ENCODE data around the gene B3GAT2. TPM values are rescaled to one million over a fixed set of nuclear protein-coding genes. Genes with fewer than 3 reads are reported as not detected.
A peak's percentile ranks its signal among the peaks of the same experiment; 100 is the strongest.

B3GAT2 gene
- total and polyA plus RNA-seq, 8 donors: 0.03 to 0.12 (median 0.05) TPM; not detected in 4

- FAIRE-seq (no peak), ATAC-seq (no peak), DNase-seq (no peak)
- H3K4me1 ChIP-seq: no peaks in the 10 kb centered on the region
- no peaks in the 10 kb centered on the region for H3K9me3 ChIP-seq
- no peaks in the 10 kb centered on the region for H3K36me3 ChIP-seq
- 52 to 60% methylated on average over 1 of the region's 1 CpG for WGBS, 2 donors
- intact Hi-C loops (cut with DNase I): no loop called here
- no peak overlapping the region for H3K27ac ChIP-seq
- no peak overlapping the region for H3K4me3 ChIP-seq
- no peaks in the 10 kb centered on the region for H3K27me3 ChIP-seq
- no peak for TF ChIP-seq CTCF (IDR thresholded peaks at IDR 0.05)
Measured at GRCh38 chr6:70905742-70906141, 51.1 kb downstream of the B3GAT2 start.

- no peaks in the 10 kb centered on the region for H3K36me3 ChIP-seq
- intact Hi-C loops (cut with DNase I): no loop called here
- no peaks in the 10 kb centered on the region for H3K27me3 ChIP-seq
- H3K9me3 ChIP-seq: no peaks in the 10 kb centered on the region
- 57 to 74% methylated on average over 2 of the region's 2 CpGs for WGBS, 2 donors
- no peak overlapping the region for H3K4me3 ChIP-seq
- ATAC-seq (no peak), DNase-seq (no peak), FAIRE-seq (no peak)
- H3K27ac ChIP-seq: no peak overlapping the region
- TF ChIP-seq CTCF (IDR thresholded peaks at IDR 0.05): no peak
- H3K4me1 ChIP-seq: no peaks in the 10 kb centered on the region
Measured at GRCh38 chr6:70903665-70904452, 53.0 kb downstream of the B3GAT2 start.

- WGBS, 2 donors: 62 to 67% methylated on average over 3 of the region's 3 CpGs
- Histone ChIP-seq H3K27me3 (no peaks in the 10 kb centered on the region), H3K27ac (no peak overlapping the region), H3K9me3 (no peaks in the 10 kb centered on the region), H3K4me1 (no peaks in the 10 kb centered on the region), H3K4me3 (no peak overlapping the region), H3K36me3 (no peaks in the 10 kb centered on the region)
- ATAC-seq: no peak
- peak in 2 of 4 donors; percentile 9 to 11 for TF ChIP-seq CTCF (IDR thresholded peaks at IDR 0.05)
- DNase-seq: no peak
- intact Hi-C loops (cut with DNase I): no loop called here
- FAIRE-seq: no peak
Measured at GRCh38 chr6:70901324-70901723, 55.5 kb downstream of the B3GAT2 start.

GRCh38 chr6:70900047-70900446, 56.8 kb downstream of the B3GAT2 start:
- Histone ChIP-seq H3K4me1 (no peaks in the 10 kb centered on the region), H3K27ac (no peak overlapping the region), H3K36me3 (no peaks in the 10 kb centered on the region), H3K4me3 (no peak overlapping the region), H3K27me3 (no peaks in the 10 kb centered on the region), H3K9me3 (no peaks in the 10 kb centered on the region)
- ATAC-seq (no peak), FAIRE-seq (no peak), DNase-seq (no peak)
- WGBS, 2 donors: 60 to 67% methylated on average over 2 of the region's 2 CpGs
- intact Hi-C loops (cut with DNase I): no loop called here
- TF ChIP-seq CTCF (IDR thresholded peaks at IDR 0.05): no peak

GRCh38 chr6:70894001-70894400, 62.9 kb downstream of the B3GAT2 start:
- FAIRE-seq (no peak), DNase-seq (no peak), ATAC-seq (no peak)
- H3K27me3 ChIP-seq: no peaks in the 10 kb centered on the region
- H3K4me1 ChIP-seq: no peaks in the 10 kb centered on the region
- H3K27ac ChIP-seq: no peak overlapping the region
- 93 to 94% methylated on average over 12 of the region's 12 CpGs for WGBS, 2 donors
- no peak overlapping the region for H3K4me3 ChIP-seq
- H3K36me3 ChIP-seq: no peaks in the 10 kb centered on the region
- no peak for TF ChIP-seq CTCF (IDR thresholded peaks at IDR 0.05)
- intact Hi-C loops (cut with DNase I): no loop called here
- H3K9me3 ChIP-seq: no peaks in the 10 kb centered on the region
